Right cardiac atrium (tissue), 5 donors: ENCODE data around the gene EEF1A2. TPM values are rescaled to one million over a fixed set of nuclear protein-coding genes. Genes with fewer than 3 reads are reported as not detected.

Experiments used
- ATAC-seq, 2 donors: fragments of 200-7000 bp; cut with Tn5 transposase; one replicate each; pipeline versions ENCODE4 v1.8.0 to v1.9.1; 2020; ENCODE audit warnings: moderate library complexity in 2 of 2, mild to moderate bottlenecking in 1 of 2
- DNase-seq, 3 donors: peaks; one replicate each; pipeline ENCODE4 v3.0.0-alpha.2; 2020
- H3K27ac ChIP-seq: one replicate; pipeline ENCODE4 v1.5.1; 2013; ENCODE audit warnings: mild to moderate bottlenecking, low read length, control low read depth, moderate library complexity
- H3K27me3 ChIP-seq: one replicate; pipeline ENCODE4 v1.6.1; 2013; ENCODE audit not compliant: control insufficient read depth, insufficient read depth
- H3K4me1 ChIP-seq: one replicate; pipeline ENCODE4 v1.6.1; 2013; ENCODE audit warnings: low read length; ENCODE audit not compliant: control insufficient read depth, insufficient read depth
- H3K4me3 ChIP-seq: one replicate; pipeline ENCODE4 v1.5.1; 2013; ENCODE audit warnings: low read length, control low read depth
- H3K9me3 ChIP-seq: one replicate; pipeline ENCODE4 v1.6.1; 2013; ENCODE audit warnings: low read length; ENCODE audit not compliant: control insufficient read depth
- WGBS: extraction: QIAGEN DNeasy Blood & Tissue Kit; methylation state at CpG from one replicate; pipeline ENCODE4 v1.1.7; 2013; 5-methylcytosine and 5-hydroxymethylcytosine counted together
- intact Hi-C, 4 donors: fragments of 100-400 bp; cut with DNase I; formaldehyde crosslinking; loops; one replicate each; pipeline versions ENCODE4 v1.11.0 to v1.14.0; 2022 to 2023
- polyA plus RNA-seq: library from polyadenylated mRNA; stranded (reverse); fragments of 200-250 nt; gene quantifications from one replicate; pipeline ENCODE4 v1.2.3, GENCODE V29; 2013
- total RNA-seq, 4 donors: library from RNA; stranded (reverse); fragmentation: NEBNext Ultra II Directional; extraction: Animal tissue kit (Norgen Biotek cat#: 25700); gene quantifications; one replicate each; pipeline ENCODE4 v1.2.1, GENCODE V29; 2021
- donor health status: healthy with polysubstance abuse.
- donor health status: DM: no; HTN: yes; CAD: no.
- donor health status: DM: no; HTN: no; CAD: no.
- donor health status: DM: no; HTN: yes; CAD: no; lungs with severe emphysema.
- donor health status: DM: yes; HTN: yes; CAD: no.

Gene EEF1A2
- total and polyA plus RNA-seq, 5 donors: 701 to 1,033 (median 936) TPM

- ATAC-seq (peak; percentile 30 to 56), DNase-seq (peak; percentile 63 to 84 (median 72))
- intact Hi-C loops: no loop called here
- H3K4me3 ChIP-seq: peak overlapping the region; percentile 71
- no peaks in the 10 kb centered on the region for H3K27me3 ChIP-seq
- 5% methylated on average over 60 of the region's 60 CpGs for WGBS
- H3K27ac ChIP-seq: peak overlapping the region; percentile 53
- H3K4me1 ChIP-seq: peaks cover 3% of the 10 kb centered on the region
- no peaks in the 10 kb centered on the region for H3K9me3 ChIP-seq
Measured at GRCh38 chr20:63497946-63498935, 642 bp downstream of the EEF1A2 start.

GRCh38 chr20:63497138-63497945 is 1.5 kb downstream of the EEF1A2 start:
- Histone ChIP-seq H3K9me3 (no peaks in the 10 kb centered on the region), H3K27me3 (no peaks in the 10 kb centered on the region), H3K4me1 (peaks cover 3% of the 10 kb centered on the region), H3K4me3 (peak overlapping the region; percentile 71), H3K27ac (peak overlapping the region; percentile 53)
- intact Hi-C loops: no loop called here
- WGBS: 65% methylated on average over 20 of the region's 20 CpGs
- DNase-seq (peak in 2 of 3 donors; percentile 68 to 82), ATAC-seq (peak; percentile 29 to 38)

- peak; percentile 1 for ATAC-seq
- 59% methylated on average over 16 of the region's 16 CpGs for whole genome bisulfite sequencing
- H3K27ac ChIP-seq: peak overlapping the region; percentile 15
- peak overlapping the region; percentile 71 for H3K4me3 ChIP-seq
- intact Hi-C loops: no loop called here
- peak; percentile 14 to 66 (median 34) for DNase-seq
- no peaks in the 10 kb centered on the region for H3K27me3 ChIP-seq
- no peaks in the 10 kb centered on the region for H3K9me3 ChIP-seq
- H3K4me1 ChIP-seq: peaks cover 3% of the 10 kb centered on the region
Measured at GRCh38 chr20:63496596-63497120, 2.2 kb downstream of the EEF1A2 start.

- DNase-seq: peak; percentile 73 to 90 (median 88)
- Histone ChIP-seq H3K4me3 (peak overlapping the region; percentile 71), H3K4me1 (peaks cover 3% of the 10 kb centered on the region), H3K27ac (no peak overlapping the region), H3K27me3 (no peaks in the 10 kb centered on the region), H3K9me3 (no peaks in the 10 kb centered on the region)
- intact Hi-C loops: no loop called here
- peak; percentile 36 to 38 for ATAC-seq
- WGBS: 23% methylated on average over 48 of the region's 48 CpGs
Measured at GRCh38 chr20:63495741-63496595, 2.9 kb downstream of the EEF1A2 start.

GRCh38 chr20:63495167-63495720 is 3.6 kb downstream of the EEF1A2 start:
- ATAC-seq (no peak), DNase-seq (peak in 1 of 3 donors; percentile 41)
- intact Hi-C loops: no loop called here
- 75% methylated on average over 8 of the region's 8 CpGs for WGBS
- no peak overlapping the region for H3K27ac ChIP-seq
- H3K27me3 ChIP-seq: no peaks in the 10 kb centered on the region
- H3K9me3 ChIP-seq: no peaks in the 10 kb centered on the region
- no peaks in the 10 kb centered on the region for H3K4me1 ChIP-seq
- no peak overlapping the region for H3K4me3 ChIP-seq

GRCh38 chr20:63494420-63495166 is 4.3 kb downstream of the EEF1A2 start:
- Histone ChIP-seq H3K4me3 (no peak overlapping the region), H3K27ac (no peak overlapping the region), H3K4me1 (no peaks in the 10 kb centered on the region), H3K27me3 (no peaks in the 10 kb centered on the region), H3K9me3 (no peaks in the 10 kb centered on the region)
- ATAC-seq: no peak
- 83% methylated on average over 51 of the region's 51 CpGs for WGBS
- peak; percentile 18 to 58 (median 56) for DNase-seq
- intact Hi-C loops: no loop called here

GRCh38 chr20:63494084-63494419 is 4.8 kb downstream of the EEF1A2 start:
- Histone ChIP-seq H3K4me1 (no peaks in the 10 kb centered on the region), H3K27me3 (no peaks in the 10 kb centered on the region), H3K9me3 (no peaks in the 10 kb centered on the region), H3K27ac (no peak overlapping the region), H3K4me3 (no peak overlapping the region)
- ATAC-seq: no peak
- intact Hi-C loops: no loop called here
- 83% methylated on average over 7 of the region's 7 CpGs for WGBS
- peak in 1 of 3 donors; percentile 28 for DNase-seq

- intact Hi-C loops: no loop called here
- ATAC-seq (no peak), DNase-seq (peak; percentile 10 to 53 (median 33))
- WGBS: 65% methylated on average over 13 of the region's 13 CpGs
- Histone ChIP-seq H3K4me3 (no peak overlapping the region), H3K27ac (no peak overlapping the region), H3K27me3 (no peaks in the 10 kb centered on the region), H3K4me1 (no peaks in the 10 kb centered on the region), H3K9me3 (no peaks in the 10 kb centered on the region)
Measured at GRCh38 chr20:63493563-63494020, 5.3 kb downstream of the EEF1A2 start.

- Histone ChIP-seq H3K27me3 (no peaks in the 10 kb centered on the region), H3K27ac (no peak overlapping the region), H3K4me1 (no peaks in the 10 kb centered on the region), H3K9me3 (no peaks in the 10 kb centered on the region), H3K4me3 (no peak overlapping the region)
- WGBS: 92% methylated on average over 14 of the region's 14 CpGs
- ATAC-seq: no peak
- DNase-seq: peak in 2 of 3 donors; percentile 34 to 37
- intact Hi-C loops: no loop called here
Measured at GRCh38 chr20:63492982-63493381, 5.9 kb downstream of the EEF1A2 start.
